Daoy (cell line): Measurements from ENCODE around the gene UGT2A1. TPM values are rescaled to one million over a fixed set of nuclear protein-coding genes. Genes with fewer than 3 reads are reported as not detected.
"Not testable (repeated sequence)": the region's sequence is repeated elsewhere in the genome, so short reads cannot be mapped to it uniquely, and the experiment has no call there.

ENCODE experiments used
- DNase-seq: peaks from one replicate; pipeline ENCODE4 v3.0.0-alpha.2; 2015; ENCODE audit warnings: low read depth
- total RNA-seq: library from RNA; depleted of rRNA; stranded (reverse); fragments of >200 nt; shearing (Covaris generic); gene quantifications from 2 replicates; pipeline ENCODE4 v1.2.3, GENCODE V29; 2014; rRNA removed

UGT2A1 gene
- not detected in 2 replicates for total RNA-seq

DNA sequence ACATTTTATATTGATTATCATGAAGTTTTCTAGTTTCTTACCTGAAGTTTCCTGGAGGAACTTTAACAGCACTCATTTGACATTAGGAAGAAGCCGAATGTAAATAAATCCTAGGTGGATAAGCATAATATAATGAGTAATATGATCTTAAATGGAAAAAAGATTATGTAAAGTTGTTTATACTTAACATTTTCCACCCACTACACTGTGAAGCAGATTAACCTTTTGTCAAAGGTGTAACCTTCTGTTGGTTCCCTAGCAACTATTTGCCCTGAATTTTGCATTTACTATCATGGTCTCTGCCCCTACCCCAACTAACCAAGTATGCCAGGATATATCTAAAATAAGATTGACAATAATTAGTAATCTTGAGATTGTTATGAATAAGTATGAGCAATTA, at the start of gene UGT2A1:
Gene UGT2A1 (minus strand): TSS at position 101 of the 400 bp plus-strand sequence. CDS start 5,603 bp downstream, outside the sequence.
- no peak for DNase-seq

DNA sequence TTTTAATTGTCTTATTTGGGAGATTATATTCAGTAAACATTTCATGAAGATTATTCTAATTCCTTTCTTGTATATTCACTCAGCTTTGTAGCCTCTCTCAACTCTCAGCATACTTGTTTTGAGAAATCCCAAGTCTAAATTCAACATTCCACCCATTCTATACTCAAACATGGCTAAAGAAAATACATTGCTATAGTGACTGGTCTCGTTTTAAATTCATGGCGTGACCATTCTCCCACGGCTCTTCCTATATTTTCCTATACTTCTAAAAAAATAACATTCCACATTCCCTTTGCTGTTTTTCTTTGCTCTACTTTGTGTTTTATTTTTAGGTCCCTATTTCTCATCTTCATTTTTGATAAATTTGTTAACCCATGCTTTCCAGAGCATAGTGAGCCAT, 49.2 kb upstream of the UGT2A1 start:
- DNase-seq, result no peak

GRCh38 chr4:69701696-69702095, 48.6 kb upstream of the UGT2A1 start:
- no peak for DNase-seq

- DNase-seq, result no peak
Observed at GRCh38 chr4:69697536-69698242, 44.6 kb upstream of the UGT2A1 start.

DNA sequence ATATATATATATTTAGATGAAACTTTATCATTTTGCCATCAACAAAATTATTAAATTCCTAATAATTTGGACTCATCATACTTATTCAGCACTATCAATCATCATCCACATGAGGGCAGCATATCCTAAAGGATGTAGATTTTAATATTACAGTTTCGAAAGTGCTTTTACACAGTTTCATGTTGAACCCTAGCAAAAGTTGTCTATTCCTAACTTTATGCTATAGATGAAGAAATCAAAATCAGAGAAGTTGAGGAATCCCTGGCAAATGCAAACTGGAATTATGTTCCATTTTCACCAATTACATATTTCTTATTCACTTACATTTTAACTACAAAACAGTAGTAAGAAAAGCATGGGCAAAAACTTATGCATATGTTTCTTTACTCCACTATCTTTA, 36.6 kb upstream of the UGT2A1 start:
- DNase-seq, result no peak

- no peak for DNase-seq
Observed at GRCh38 chr4:69684804-69685203, 31.8 kb upstream of the UGT2A1 start.

- DNase-seq, result no peak
Observed at GRCh38 chr4:69668680-69669079, 15.6 kb upstream of the UGT2A1 start.

DNA sequence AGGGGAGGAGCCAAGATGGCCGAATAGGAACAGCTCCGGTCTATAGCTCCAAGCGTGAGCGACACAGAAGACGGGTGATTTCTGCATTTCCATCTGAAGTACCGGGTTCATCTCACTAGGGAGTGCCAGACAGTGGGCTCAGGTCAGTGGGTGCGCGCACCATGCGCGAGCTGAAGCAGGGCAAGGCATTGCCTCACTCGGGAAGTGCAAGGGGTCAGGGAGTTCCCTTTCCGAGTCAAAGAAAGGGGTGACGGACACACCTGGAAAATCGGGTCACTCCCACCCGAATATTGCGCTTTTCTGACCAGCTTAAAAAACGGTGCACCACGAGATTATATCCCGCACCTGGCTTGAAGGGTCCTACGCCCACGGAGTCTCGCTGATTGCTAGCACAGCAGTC, 11.0 kb upstream of the UGT2A1 start:
- DNase-seq, result not testable (repeated sequence)

DNA sequence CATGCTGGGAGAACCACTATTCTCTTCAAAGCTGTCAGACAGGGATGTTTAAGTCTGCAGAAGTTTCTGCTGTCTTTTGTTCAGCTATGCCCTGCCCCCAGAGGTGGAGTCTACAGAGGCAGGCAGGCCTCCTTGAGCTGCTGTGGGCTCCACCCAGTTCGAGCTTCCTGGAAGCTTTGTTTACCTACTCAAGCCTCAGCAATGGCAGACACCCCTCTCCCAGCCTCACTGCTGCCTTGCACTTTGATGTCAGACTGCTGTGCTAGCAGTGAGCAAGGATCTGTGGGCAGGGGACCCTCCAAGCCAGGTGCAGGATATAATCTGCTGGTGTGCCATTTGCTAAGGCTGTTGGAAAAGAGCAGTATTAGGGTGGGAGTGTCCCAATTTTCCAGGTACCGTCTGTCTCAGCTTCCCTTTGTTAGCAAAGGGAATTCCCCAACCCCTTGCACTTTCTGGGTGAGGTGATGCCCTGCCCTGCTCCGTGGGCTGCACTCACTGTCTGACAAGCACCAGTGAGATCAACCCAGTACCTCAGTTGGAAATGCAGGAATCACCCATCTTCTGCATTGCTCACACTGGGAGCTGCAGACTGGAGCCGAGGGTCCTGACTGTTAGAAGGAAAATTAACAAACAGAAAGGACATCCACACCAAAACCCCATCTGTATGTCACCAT, 8.2 kb upstream of the UGT2A1 start:
- DNase-seq, result not testable (repeated sequence)

DNA sequence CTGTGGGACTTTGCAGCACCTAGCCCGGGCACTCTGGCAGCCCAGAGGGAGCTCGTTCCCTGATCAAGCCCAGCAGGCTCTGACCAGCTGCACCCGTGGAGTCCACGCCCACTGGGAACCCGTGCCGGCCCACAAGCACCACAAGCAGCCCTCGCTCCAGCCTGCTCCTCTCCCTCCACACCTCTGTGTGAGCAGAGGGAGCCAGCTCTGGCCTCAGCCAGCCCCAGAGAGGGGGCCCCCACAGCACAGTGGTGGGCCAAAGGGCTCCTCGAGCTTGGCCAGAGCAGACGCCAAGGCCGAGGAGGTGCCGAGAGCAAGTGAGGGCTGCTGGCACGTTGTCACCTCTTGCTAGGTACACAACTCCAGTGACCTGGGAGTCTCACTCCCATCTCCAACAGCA, 5.1 kb upstream of the UGT2A1 start:
- DNase-seq, result no peak

DNA sequence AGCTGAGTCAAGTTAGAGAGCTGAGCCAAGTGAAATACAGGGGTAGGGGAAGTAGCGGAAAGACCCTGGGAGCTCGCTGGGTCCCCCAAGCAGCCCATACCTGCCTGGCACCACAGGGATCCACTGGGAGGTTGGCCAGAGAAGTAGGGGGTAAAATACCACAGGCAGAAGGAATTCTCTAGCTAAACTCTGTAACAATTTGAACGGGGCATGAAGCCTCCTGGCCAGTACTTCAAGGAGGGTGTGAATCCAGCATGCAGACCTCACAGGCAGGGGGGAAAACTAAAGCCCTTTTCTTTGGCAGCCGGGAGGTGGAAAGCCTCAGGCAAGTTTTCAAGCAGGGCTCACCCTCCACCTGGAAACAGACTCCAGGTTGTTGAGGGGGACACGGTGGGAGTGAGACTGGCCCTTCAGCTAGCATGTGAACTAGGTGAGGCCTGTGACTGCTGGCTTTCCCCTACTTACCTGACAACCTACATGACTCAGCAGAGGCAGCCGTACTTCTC, 3.7 kb upstream of the UGT2A1 start:
- no peak for DNase-seq

GRCh38 chr4:69650872-69651271, 2.2 kb downstream of the UGT2A1 start:
- DNase-seq, result no peak

- DNase-seq, result no peak
Observed at GRCh38 chr4:69649629-69650028, 3.4 kb downstream of the UGT2A1 start.

- no peak for DNase-seq
Observed at GRCh38 chr4:69649207-69649606, 3.8 kb downstream of the UGT2A1 start.

GRCh38 chr4:69642961-69643360, 10.1 kb downstream of the UGT2A1 start:
- no peak for DNase-seq

DNA sequence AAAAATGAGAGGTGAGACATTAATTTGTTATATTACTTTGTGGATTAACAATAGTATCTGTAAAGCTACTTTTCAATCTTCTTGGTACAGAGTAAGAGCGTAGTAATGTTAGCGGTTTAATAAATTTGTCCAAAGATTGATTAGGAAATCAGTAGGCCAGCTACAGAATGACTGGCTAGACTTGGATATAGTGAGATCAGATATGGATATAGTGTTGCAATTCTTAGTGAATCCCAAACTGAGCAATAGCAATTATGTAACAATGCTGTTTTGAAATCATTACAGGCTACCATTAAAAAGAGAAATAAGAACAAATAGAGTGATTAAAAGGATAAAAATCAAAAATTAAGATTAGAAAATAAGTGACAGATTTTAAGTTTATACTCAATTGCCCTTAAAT, 12.8 kb downstream of the UGT2A1 start:
- no peak for DNase-seq

DNA sequence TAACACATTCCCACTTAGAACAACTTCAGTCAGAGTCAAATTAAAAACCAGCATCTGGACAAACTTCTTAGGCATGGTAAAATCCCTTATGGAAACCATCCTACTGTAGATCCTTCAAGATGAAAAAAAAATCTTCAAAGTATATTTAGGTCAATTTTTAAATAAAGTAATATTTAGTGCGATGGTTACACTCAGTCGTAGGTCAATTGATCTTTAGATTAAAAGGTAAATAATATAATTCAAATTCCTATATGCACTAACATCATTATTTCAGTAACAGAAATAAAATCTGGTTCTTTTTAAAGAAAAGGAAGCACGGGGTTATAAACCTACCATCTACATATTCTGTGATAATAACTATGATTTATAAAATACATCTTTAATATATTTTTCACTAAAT, 13.5 kb downstream of the UGT2A1 start, which contains the start of gene UGT2A2:
Gene UGT2A2 (minus strand): TSS at position 101 of the 400 bp plus-strand sequence. CDS start 2 bp downstream, at position 99.
- no peak for DNase-seq

GRCh38 chr4:69617083-69617694, 35.9 kb downstream of the UGT2A1 start:
- DNase-seq, result no peak

DNA sequence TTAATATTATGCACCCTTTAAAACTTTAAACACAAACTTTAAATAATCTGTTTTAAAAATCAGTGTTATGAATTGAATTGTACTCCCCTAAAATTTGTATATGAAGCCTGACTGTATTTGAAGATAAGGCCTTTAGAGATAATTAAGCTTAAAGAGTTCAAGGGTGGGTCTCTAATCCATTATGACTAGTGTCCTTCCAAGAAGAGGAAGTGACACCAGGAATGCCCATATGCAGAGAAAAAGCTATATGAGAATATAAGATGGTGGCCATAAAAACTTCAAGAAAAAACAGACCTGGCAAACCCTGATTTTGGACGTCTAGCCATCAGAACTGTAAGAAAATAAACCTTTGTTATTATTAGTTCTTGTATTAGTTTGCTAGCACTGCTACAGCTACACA, 42.6 kb downstream of the UGT2A1 start:
- no peak for DNase-seq

- no peak for DNase-seq
Observed at GRCh38 chr4:69601065-69601464, 52.0 kb downstream of the UGT2A1 start.

GRCh38 chr4:69600013-69600412, 53.0 kb downstream of the UGT2A1 start:
- DNase-seq, result no peak

DNA sequence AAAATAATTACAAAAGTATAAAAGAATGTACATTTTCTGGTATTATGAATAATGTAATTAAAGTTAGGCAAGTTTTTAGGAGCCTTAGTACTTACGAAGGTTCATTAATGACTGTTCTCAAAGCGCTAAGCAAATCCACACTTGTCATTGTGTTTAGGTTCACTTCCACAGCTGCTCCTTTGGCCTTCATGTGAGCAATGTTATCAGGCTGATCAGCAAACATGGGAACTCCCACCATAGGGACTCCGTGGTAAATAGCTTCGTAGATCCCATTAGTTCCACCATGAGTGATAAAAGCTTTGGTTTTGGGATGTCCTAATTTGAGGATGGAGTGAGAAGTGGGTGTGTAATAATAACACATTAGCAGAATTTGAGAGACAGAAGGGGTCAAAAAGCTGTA, 58.7 kb downstream of the UGT2A1 start:
- no peak for DNase-seq

DNA sequence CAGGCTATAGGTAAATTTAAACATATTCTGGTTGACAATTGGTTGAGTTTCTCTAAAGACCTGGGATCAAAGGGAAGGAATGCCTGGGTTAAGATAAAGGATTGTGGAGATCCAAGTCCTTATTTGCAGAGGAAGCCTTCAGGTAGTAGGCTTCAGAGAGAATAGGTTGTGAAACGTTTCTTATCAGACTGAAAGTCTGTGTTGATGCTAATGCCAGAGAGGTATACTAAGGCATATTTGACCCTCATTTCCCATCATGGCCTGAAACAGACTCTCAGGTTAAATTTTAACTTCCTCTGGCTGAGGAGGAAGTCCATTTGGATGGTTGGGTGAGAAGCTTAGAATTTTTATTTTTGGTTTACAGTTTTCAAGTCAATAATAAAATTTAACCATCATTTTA, 61.7 kb downstream of the UGT2A1 start:
- no peak for DNase-seq
